ENCODE results near the gene NDP. TPM values are rescaled to one million over a fixed set of nuclear protein-coding genes. Genes with fewer than 3 reads are reported as not detected.

Gene NDP
- total and polyA plus RNA-seq, 4 donors = 1.3 to 3.7 TPM; not detected in 2

GRCh38 chrX:43974741-43975465, 1.7 kb upstream of the NDP start:
- Histone ChIP-seq H3K4me3 (no peak overlapping the region), H3K9me3 (ENCODE audit: control insufficient read depth in 4 of 4, insufficient read depth in 3 of 4, low read length in 3 of 4) (peaks cover 0 to 3% (median 0%) of the 10 kb centered on the region in 4 donors), H3K36me3 (ENCODE audit: control insufficient read depth in 4 of 4, insufficient read depth in 4 of 4, low read length in 4 of 4) (no peaks in the 10 kb centered on the region), H3K4me1 (ENCODE audit: control insufficient read depth in 5 of 5, insufficient read depth in 5 of 5, low read length in 5 of 5) (peaks cover 0 to 4% (median 0%) of the 10 kb centered on the region in 5 donors), H3K27me3 (ENCODE audit: control insufficient read depth in 3 of 3, insufficient read depth in 3 of 3, low read length in 2 of 3) (peaks cover 0 to 61% (median 28%) of the 10 kb centered on the region in 3 donors), H3K27ac (ENCODE audit: low read depth in 1 of 2, low read length in 1 of 2) (no peak overlapping the region), H3K9ac (ENCODE audit: insufficient read depth in 1 of 2, low read length in 2 of 2) (no peak overlapping the region)
- 88 to 95% methylated on average over 6 of the region's 6 CpGs for WGBS, 2 donors
- no peak for TF ChIP-seq CTCF (IDR thresholded peaks at IDR 0.05; ENCODE audit: control extremely low read depth, extremely low read depth)
- DNase-seq (no peak), ATAC-seq (ENCODE audit: insufficient read depth, low FRiP score) (no peak)

GRCh38 chrX:43974100-43974475, 898 bp upstream of the NDP start:
- Histone ChIP-seq H3K27ac (ENCODE audit: low read depth in 1 of 2, low read length in 1 of 2) (no peak overlapping the region), H3K4me1 (ENCODE audit: control insufficient read depth in 5 of 5, insufficient read depth in 5 of 5, low read length in 5 of 5) (peaks cover 0 to 4% (median 0%) of the 10 kb centered on the region in 5 donors), H3K4me3 (no peak overlapping the region), H3K27me3 (ENCODE audit: control insufficient read depth in 3 of 3, insufficient read depth in 3 of 3, low read length in 2 of 3) (peaks cover 0 to 61% (median 32%) of the 10 kb centered on the region in 3 donors), H3K9me3 (ENCODE audit: control insufficient read depth in 4 of 4, insufficient read depth in 3 of 4, low read length in 3 of 4) (peaks cover 0 to 3% (median 0%) of the 10 kb centered on the region in 4 donors), H3K9ac (ENCODE audit: insufficient read depth in 1 of 2, low read length in 2 of 2) (no peak overlapping the region), H3K36me3 (ENCODE audit: control insufficient read depth in 4 of 4, insufficient read depth in 4 of 4, low read length in 4 of 4) (no peaks in the 10 kb centered on the region)
- no peak for ATAC-seq (ENCODE audit: insufficient read depth, low FRiP score)
- WGBS, 2 donors = 51 to 90% methylated on average over 2 of the region's 2 CpGs
- no peak for TF ChIP-seq CTCF (IDR thresholded peaks at IDR 0.05; ENCODE audit: control extremely low read depth, extremely low read depth)
- no peak for DNase-seq

GRCh38 chrX:43971966-43972961, 926 bp downstream of the NDP start:
- ATAC-seq (ENCODE audit: insufficient read depth, low FRiP score) (no peak), DNase-seq (peak in 2 of 3 donors; percentile 39 to 58)
- peaks cover 0 to 69% (median 35%) of the 10 kb centered on the region in 3 donors for H3K27me3 ChIP-seq (ENCODE audit: control insufficient read depth in 3 of 3, insufficient read depth in 3 of 3, low read length in 2 of 3)
- no peak overlapping the region for H3K4me3 ChIP-seq
- TF ChIP-seq CTCF (IDR thresholded peaks at IDR 0.05; ENCODE audit: control extremely low read depth, extremely low read depth) = no peak
- no peaks in the 10 kb centered on the region for H3K36me3 ChIP-seq (ENCODE audit: control insufficient read depth in 4 of 4, insufficient read depth in 4 of 4, low read length in 4 of 4)
- H3K27ac ChIP-seq (ENCODE audit: low read depth in 1 of 2, low read length in 1 of 2) = no peak overlapping the region
- no peak overlapping the region for H3K9ac ChIP-seq (ENCODE audit: insufficient read depth in 1 of 2, low read length in 2 of 2)
- peaks cover 0 to 4% (median 0%) of the 10 kb centered on the region in 5 donors for H3K4me1 ChIP-seq (ENCODE audit: control insufficient read depth in 5 of 5, insufficient read depth in 5 of 5, low read length in 5 of 5)
- WGBS, 2 donors = 41 to 69% methylated on average over 19 of the region's 19 CpGs
- H3K9me3 ChIP-seq (ENCODE audit: control insufficient read depth in 4 of 4, insufficient read depth in 3 of 4, low read length in 3 of 4) = peaks cover 0 to 3% (median 0%) of the 10 kb centered on the region in 4 donors

Measured in lung (tissue), 12 donors.